Sigmoid colon (tissue), 7 donors: Measurements from ENCODE around the gene TRMT61B. TPM values are rescaled to one million over a fixed set of nuclear protein-coding genes. Genes with fewer than 3 reads are reported as not detected.
A peak's percentile ranks its signal among the peaks of the same experiment; 100 is the strongest.

Experiments
- DNase-seq: peaks from one replicate; pipeline ENCODE4 v3.0.0-alpha.2; 2019
- H3K27ac ChIP-seq, 4 donors: fragments of 200-600 bp; sonication (generic); one replicate each; pipeline ENCODE4 v1.5.1; 2016 to 2019; ENCODE audit warnings: mild to moderate bottlenecking in 1 of 4
- H3K27me3 ChIP-seq, 3 donors: fragments of 200-600 bp; sonication (generic); one replicate each; pipeline ENCODE4 v1.5.1; 2019; ENCODE audit warnings: mild to moderate bottlenecking in 1 of 3
- H3K36me3 ChIP-seq, 4 donors: fragments of 200-600 bp; sonication (generic); one replicate each; pipeline ENCODE4 v1.5.1; 2016 to 2019
- H3K4me1 ChIP-seq, 4 donors: fragments of 200-600 bp; sonication (generic); one replicate each; pipeline ENCODE4 v1.5.1; 2017 to 2019
- H3K4me3 ChIP-seq, 4 donors: fragments of 200-600 bp; sonication (generic); one replicate each; pipeline ENCODE4 v1.5.1; 2017 to 2019; ENCODE audit warnings: mild to moderate bottlenecking in 2 of 4, moderate library complexity in 1 of 4
- H3K9me3 ChIP-seq, 4 donors: fragments of 200-600 bp in 3 of 4; sonication (generic) in 3 of 4; one replicate each; pipeline versions ENCODE4 v1.5.1 to v1.6.1; 2013 to 2019
- EP300 ChIP-seq, 4 donors: sonication (generic); formaldehyde crosslinking; IDR thresholded peaks; one replicate each; pipeline ENCODE4 v1.6.1; 2017; ENCODE audit warnings: antibody characterized with exemption in 4 of 4
- POLR2A ChIP-seq, 2 donors: fragments of 450-650 bp; IDR thresholded peaks; one replicate each; pipeline ENCODE4 v1.6.1; 2016; ENCODE audit warnings: antibody characterized with exemption in 2 of 2, mild to moderate bottlenecking in 2 of 2, moderate library complexity in 2 of 2
- POLR2AphosphoS5 ChIP-seq, 4 donors: sonication (generic); formaldehyde crosslinking; IDR thresholded peaks; one replicate each; pipeline ENCODE4 v1.6.1; 2017; ENCODE audit warnings: antibody characterized with exemption in 4 of 4
- WGBS, 2 donors: extraction: QIAGEN DNeasy Blood & Tissue Kit; methylation state at CpG; one replicate each; pipeline ENCODE4 v1.1.7; 2013; 5-methylcytosine and 5-hydroxymethylcytosine counted together
- intact Hi-C: fragments of 100-400 bp; cut with DNase I; formaldehyde crosslinking; loops from one replicate; pipeline ENCODE4 v1.15.1; 2023
- polyA plus RNA-seq, 3 donors: library from polyadenylated mRNA; stranded (reverse); fragments of 200-250 nt; gene quantifications; one replicate each; pipeline ENCODE4 v1.2.3, GENCODE V29; 2013
- total RNA-seq, 4 donors: library from RNA; depleted of rRNA; stranded (reverse); fragments of >200 nt; gene quantifications; one replicate each; pipeline ENCODE4 v1.1.0, GENCODE V29; 2016
- TF ChIP-seq, protein P1 (sequence below), 4 experiments: fragments of 450-650 bp in 3 of 4; fragments of 200-600 bp in 1 of 4; IDR thresholded peaks; one replicate each; pipeline ENCODE4 v1.5.1; 2016 to 2019; ENCODE audit warnings: antibody characterized with exemption in 4 of 4, mild to moderate bottlenecking in 3 of 4, moderate library complexity in 2 of 4
- donor health status: healthy with polysubstance abuse.
- donor health status: Bipolar disorder and iron deficiency.
- donor health status: healthy.

TRMT61B gene
- 10 to 100 TPM in 2 of 4 donors, 1 to 10 TPM in 2; 8.6 to 16.8 (median 10.5) TPM for total RNA-seq
- 10 to 100 TPM; 10.9 to 13.8 (median 12.2) TPM for polyA plus RNA-seq

DNA sequence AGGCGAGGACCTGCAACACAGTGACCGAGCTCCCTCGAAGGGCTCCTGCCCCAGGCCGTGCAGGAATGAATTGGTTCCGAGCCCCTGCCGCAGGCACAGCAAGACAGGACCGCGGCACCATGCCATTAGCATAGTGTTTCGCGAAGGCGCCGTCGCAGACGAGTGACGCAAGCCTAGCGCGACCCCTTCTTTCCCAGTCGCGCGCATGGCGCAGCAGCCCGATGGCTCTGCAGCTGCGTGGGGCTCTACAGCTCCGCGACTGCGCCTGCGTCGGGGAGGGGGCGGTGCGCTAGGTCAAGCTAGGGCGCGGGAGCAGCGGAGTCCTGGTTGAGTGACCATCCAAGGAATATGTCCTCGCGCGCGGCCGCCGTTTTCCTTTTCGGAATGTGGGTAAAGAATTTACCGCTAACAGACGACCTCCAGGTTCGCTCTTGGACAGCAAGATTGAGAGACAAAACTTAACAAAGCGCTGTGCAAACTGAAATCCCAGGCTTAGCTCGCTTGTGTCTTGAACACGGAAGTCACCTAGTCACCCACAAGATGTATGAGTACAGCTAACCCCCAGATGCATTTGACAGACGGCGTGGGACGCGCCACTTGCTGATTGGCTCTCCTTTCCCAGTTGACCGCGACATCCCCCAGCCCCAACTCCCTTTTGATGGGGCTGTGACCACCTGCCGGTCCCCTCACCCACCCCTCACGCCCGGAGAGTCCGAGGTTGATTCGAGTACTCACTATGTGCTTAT is at the start of gene TRMT61B:
TRMT61B (minus strand) TSS at position 164 of the 746 bp plus-strand sequence; CDS start at position 132, 32 bp downstream.
- intact Hi-C loops, result loop anchor here (1.0 to 5.0 kb wide), 3 partner anchors 24 to 118 kb away; partner anchors contain the start of genes PPP1CB, SPDYA and WDR43
- Histone ChIP-seq H3K27ac (peak within 1 kb of the TSS; percentile 81 to 88 (median 84)), H3K36me3 (no peaks in the 10 kb centered on the region), H3K27me3 (no peaks in the 10 kb centered on the region), H3K4me3 (peak within 1 kb of the TSS; percentile 75 to 93 (median 89)), H3K4me1 (peaks cover 0 to 41% (median 29%) of the 10 kb centered on the region in 4 donors), H3K9me3 (no peaks in the 10 kb centered on the region)
- peak; percentile 97 for DNase-seq
- 0% methylated on average over 57 of the region's 57 CpGs for WGBS, 2 donors
- TF ChIP-seq EP300 (IDR thresholded peaks at IDR 0.05) (peak in 2 of 4 donors; percentile 12 to 64), POLR2A (IDR thresholded peaks at IDR 0.05) (peak; percentile 9 to 58), POLR2AphosphoS5 (IDR thresholded peaks at IDR 0.05) (peak; percentile 76 to 93 (median 88))
- TF ChIP-seq, protein P1, sequence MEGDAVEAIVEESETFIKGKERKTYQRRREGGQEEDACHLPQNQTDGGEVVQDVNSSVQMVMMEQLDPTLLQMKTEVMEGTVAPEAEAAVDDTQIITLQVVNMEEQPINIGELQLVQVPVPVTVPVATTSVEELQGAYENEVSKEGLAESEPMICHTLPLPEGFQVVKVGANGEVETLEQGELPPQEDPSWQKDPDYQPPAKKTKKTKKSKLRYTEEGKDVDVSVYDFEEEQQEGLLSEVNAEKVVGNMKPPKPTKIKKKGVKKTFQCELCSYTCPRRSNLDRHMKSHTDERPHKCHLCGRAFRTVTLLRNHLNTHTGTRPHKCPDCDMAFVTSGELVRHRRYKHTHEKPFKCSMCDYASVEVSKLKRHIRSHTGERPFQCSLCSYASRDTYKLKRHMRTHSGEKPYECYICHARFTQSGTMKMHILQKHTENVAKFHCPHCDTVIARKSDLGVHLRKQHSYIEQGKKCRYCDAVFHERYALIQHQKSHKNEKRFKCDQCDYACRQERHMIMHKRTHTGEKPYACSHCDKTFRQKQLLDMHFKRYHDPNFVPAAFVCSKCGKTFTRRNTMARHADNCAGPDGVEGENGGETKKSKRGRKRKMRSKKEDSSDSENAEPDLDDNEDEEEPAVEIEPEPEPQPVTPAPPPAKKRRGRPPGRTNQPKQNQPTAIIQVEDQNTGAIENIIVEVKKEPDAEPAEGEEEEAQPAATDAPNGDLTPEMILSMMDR (IDR thresholded peaks at IDR 0.05), result no peak

DNA sequence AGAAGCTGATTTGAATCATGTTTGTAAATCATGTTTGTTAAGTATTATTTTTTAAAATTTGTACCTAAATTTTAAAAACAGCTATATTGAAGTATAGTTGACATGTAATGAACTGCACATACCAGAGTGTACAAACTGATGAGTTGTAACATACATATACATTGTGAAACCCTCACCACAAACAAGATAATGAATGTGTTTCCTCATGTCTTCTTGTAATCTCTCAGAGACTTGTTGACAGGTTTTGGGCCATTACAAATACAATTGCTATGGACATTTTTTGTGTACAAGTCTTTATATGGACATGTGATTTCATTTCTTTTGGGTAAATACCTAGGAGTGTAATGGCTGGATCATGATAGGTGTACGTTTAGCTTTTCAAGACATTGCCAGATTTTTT is 45.8 kb upstream of the TRMT61B start:
- 93 to 96% methylated on average over 1 of the region's 1 CpG for WGBS, 2 donors

DNA sequence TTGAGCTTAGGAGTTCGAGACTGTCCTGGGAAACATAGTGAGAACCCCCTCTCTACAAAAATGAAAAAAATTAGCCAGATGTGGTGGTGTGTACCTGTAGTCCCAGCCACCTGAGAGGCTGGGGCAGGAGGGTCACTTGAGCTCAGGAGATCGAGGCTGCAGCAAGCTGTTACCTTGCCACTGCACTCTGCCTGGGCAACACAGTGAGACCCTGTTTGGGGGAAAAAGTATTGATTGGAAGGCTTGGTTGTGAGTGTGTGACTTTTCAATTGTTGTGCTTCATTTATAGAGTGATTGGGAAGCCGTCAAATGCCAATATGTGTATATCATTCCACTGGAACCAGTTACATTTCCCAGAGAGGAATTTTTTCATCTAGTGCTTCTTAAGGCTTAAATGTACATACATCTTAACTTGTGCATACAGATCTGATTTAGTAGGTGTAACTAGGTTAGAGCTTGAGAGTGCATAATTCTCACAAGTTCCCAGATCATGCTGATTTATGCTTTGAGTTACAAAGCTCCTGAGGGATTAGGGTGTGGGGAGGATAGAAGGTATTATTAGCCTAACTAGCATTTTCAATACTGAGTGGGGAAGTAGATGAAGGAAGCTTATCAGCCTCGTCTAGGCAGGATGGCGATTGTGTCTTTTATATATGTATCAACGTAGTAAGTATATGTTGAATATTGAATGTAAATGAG is 39.7 kb upstream of the TRMT61B start:
- Histone ChIP-seq H3K27ac (no peak overlapping the region), H3K4me1 (peaks cover 0 to 6% (median under 1%) of the 10 kb centered on the region in 4 donors), H3K27me3 (no peaks in the 10 kb centered on the region), H3K36me3 (peaks cover 3 to 65% (median 36%) of the 10 kb centered on the region in 4 donors), H3K4me3 (no peak overlapping the region), H3K9me3 (no peaks in the 10 kb centered on the region)
- no peak for DNase-seq
- intact Hi-C loops, result no loop called here
- WGBS, 2 donors, result 77 to 91% methylated on average over 6 of the region's 6 CpGs
- TF ChIP-seq POLR2AphosphoS5 (IDR thresholded peaks at IDR 0.05), result no peak
- TF ChIP-seq, protein P1 (IDR thresholded peaks at IDR 0.05), result no peak
- no peak for TF ChIP-seq EP300 (IDR thresholded peaks at IDR 0.05)
- no peak for TF ChIP-seq POLR2A (IDR thresholded peaks at IDR 0.05)

More for the DNA sequence above, 45.8 kb upstream of the TRMT61B start:
- Histone ChIP-seq H3K27me3 (no peaks in the 10 kb centered on the region), H3K4me3 (no peak overlapping the region), H3K4me1 (no peaks in the 10 kb centered on the region), H3K9me3 (no peaks in the 10 kb centered on the region), H3K36me3 (peaks cover 3 to 66% (median 17%) of the 10 kb centered on the region in 4 donors), H3K27ac (no peak overlapping the region)
- no peak for TF ChIP-seq POLR2A (IDR thresholded peaks at IDR 0.05)
- TF ChIP-seq, protein P1 (IDR thresholded peaks at IDR 0.05), result no peak
- no peak for TF ChIP-seq EP300 (IDR thresholded peaks at IDR 0.05)
- no peak for TF ChIP-seq POLR2AphosphoS5 (IDR thresholded peaks at IDR 0.05)
- DNase-seq, result no peak
- intact Hi-C loops, result no loop called here

DNA sequence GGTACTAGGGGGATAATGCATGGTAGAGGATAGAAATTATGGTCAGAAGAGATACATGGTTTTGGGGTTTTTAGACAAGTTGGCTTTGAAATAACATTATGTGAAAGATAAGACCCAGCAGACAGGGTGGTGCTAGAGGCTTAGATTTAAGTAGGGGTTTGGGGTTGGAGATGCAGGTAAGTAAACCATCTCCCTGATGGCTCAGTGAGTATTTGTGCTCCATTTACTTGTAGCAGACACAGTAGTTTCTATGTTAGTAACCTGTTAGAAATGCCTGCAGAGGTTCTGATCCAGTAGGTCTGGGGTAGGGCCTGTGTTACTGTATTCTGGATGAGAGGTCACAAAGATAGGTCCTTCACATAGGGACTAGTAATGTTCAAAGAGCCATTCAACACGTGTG is 38.1 kb upstream of the TRMT61B start:
- Histone ChIP-seq H3K4me1 (peaks cover 0 to 15% (median 9%) of the 10 kb centered on the region in 4 donors), H3K27ac (no peak overlapping the region), H3K9me3 (no peaks in the 10 kb centered on the region), H3K36me3 (peaks cover 7 to 56% (median 25%) of the 10 kb centered on the region in 4 donors), H3K27me3 (no peaks in the 10 kb centered on the region), H3K4me3 (no peak overlapping the region)
- intact Hi-C loops, result no loop called here
- 8 to 33% methylated on average over 1 of the region's 1 CpG for WGBS, 2 donors
- TF ChIP-seq EP300 (IDR thresholded peaks at IDR 0.05), result no peak
- TF ChIP-seq, protein P1 (IDR thresholded peaks at IDR 0.05), result no peak
- TF ChIP-seq POLR2AphosphoS5 (IDR thresholded peaks at IDR 0.05), result no peak
- no peak for TF ChIP-seq POLR2A (IDR thresholded peaks at IDR 0.05)
- DNase-seq, result no peak
